ENCODE results near the gene TARM1. TPM values are rescaled to one million over a fixed set of nuclear protein-coding genes. Genes with fewer than 3 reads are reported as not detected.

Gene TARM1
- total RNA-seq, 3 donors from 2014 or later (not counting 1 experiment from before 2014, with no cell fraction given), result not detected

DNA sequence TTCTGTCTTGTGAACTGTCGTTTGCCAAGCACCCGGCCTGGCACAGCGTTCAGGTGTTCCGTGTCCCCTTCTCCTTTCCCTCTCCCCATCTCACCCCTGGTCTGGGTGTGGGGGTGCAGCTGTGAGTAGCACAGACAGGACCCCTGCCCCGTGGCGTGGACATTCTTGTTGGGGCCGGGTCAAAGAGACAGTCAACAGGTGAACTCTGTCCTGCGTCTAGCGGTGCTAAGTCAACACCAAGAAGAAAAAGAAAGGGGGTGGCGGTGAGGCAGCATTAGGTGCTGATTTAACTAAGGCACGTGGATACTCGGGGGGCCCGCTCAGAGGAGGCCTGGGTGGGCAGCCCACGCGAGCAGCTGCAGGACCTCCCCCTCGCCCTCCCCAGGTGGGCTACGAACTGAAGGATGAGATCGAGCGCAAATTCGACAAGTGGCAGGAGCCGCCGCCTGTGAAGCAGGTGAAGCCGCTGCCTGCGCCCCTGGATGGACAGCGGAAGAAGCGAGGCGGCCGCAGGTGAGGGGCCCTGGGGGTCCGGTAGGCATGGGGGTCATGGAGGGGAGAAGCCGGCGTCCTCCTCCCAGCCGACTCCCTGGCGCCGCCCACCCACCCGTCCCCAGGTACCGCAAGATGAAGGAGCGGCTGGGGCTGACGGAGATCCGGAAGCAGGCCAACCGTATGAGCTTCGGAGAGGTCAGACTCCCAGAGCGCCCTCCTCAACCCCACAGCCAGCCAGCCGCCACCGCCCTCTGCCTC lies 46.7 kb upstream of the TARM1 start:
- no peaks in the 10 kb centered on the region for H3K27me3 ChIP-seq (ENCODE audit: control insufficient read depth, insufficient read depth, low read length)
- intact Hi-C loops (cut with micrococcal nuclease), result no loop called here
- H3K36me3 Mint-ChIP-seq, result no peaks in the 10 kb centered on the region
- H3K27ac ChIP-seq (ENCODE audit: low read length), result no peak overlapping the region
- ATAC-seq (no peak), DNase-seq (no peak)
- no peaks in the 10 kb centered on the region for H3K4me1 Mint-ChIP-seq
- H3K36me3 ChIP-seq (ENCODE audit: control insufficient read depth, insufficient read depth, low read length), result peaks cover 66% of the 10 kb centered on the region
- H3K9me3 Mint-ChIP-seq, result no peaks in the 10 kb centered on the region
- H3K4me1 ChIP-seq (ENCODE audit: control insufficient read depth, insufficient read depth, low read length), result no peaks in the 10 kb centered on the region
- H3K27ac Mint-ChIP-seq, result no peak overlapping the region
- no peaks in the 10 kb centered on the region for H3K27me3 Mint-ChIP-seq (ENCODE audit: low read depth in 2 of 2)
- TF ChIP-seq, protein P1, sequence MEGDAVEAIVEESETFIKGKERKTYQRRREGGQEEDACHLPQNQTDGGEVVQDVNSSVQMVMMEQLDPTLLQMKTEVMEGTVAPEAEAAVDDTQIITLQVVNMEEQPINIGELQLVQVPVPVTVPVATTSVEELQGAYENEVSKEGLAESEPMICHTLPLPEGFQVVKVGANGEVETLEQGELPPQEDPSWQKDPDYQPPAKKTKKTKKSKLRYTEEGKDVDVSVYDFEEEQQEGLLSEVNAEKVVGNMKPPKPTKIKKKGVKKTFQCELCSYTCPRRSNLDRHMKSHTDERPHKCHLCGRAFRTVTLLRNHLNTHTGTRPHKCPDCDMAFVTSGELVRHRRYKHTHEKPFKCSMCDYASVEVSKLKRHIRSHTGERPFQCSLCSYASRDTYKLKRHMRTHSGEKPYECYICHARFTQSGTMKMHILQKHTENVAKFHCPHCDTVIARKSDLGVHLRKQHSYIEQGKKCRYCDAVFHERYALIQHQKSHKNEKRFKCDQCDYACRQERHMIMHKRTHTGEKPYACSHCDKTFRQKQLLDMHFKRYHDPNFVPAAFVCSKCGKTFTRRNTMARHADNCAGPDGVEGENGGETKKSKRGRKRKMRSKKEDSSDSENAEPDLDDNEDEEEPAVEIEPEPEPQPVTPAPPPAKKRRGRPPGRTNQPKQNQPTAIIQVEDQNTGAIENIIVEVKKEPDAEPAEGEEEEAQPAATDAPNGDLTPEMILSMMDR (IDR thresholded peaks at IDR 0.05), result no peak
- no peak overlapping the region for H3K4me3 Mint-ChIP-seq
- 97% methylated on average over 43 of the region's 44 CpGs for WGBS (ENCODE audit: insufficient coverage)
- no peaks in the 10 kb centered on the region for H3K9me3 ChIP-seq (ENCODE audit: control insufficient read depth, insufficient read depth, low read length)
- H3K4me3 ChIP-seq (ENCODE audit: low read length), result no peak overlapping the region

DNA sequence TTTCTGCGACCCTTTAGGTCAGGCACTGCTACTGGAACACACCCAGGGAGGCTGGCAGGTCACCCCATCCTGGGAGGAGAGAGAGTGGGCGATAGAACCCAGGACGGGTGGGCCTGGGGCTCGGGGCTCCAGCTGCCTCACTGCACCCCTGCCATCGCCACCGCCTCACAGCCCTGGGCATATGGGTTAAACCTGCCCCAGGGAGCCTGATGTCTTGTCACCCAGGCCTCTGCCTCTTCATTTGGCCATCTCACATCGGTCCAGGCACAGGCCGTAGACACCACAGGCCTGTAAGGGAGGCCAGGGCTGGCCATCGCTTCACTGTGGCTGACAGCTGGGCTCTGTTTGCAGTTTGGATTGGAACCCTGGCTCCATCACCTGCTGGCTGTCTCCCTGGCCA lies 44.5 kb upstream of the TARM1 start:
- peaks cover 73% of the 10 kb centered on the region for H3K36me3 ChIP-seq (ENCODE audit: control insufficient read depth, insufficient read depth, low read length)
- no peak overlapping the region for H3K27ac ChIP-seq (ENCODE audit: low read length)
- no peak overlapping the region for H3K4me3 ChIP-seq (ENCODE audit: low read length)
- 87% methylated on average over 9 of the region's 9 CpGs for WGBS (ENCODE audit: insufficient coverage)
- TF ChIP-seq, protein P1 (IDR thresholded peaks at IDR 0.05), result no peak
- Mint-ChIP-seq H3K4me1 (no peaks in the 10 kb centered on the region), H3K27ac (no peak overlapping the region), H3K27me3 (ENCODE audit: low read depth in 2 of 2) (no peaks in the 10 kb centered on the region), H3K9me3 (no peaks in the 10 kb centered on the region), H3K36me3 (no peaks in the 10 kb centered on the region), H3K4me3 (no peak overlapping the region)
- no peaks in the 10 kb centered on the region for H3K27me3 ChIP-seq (ENCODE audit: control insufficient read depth, insufficient read depth, low read length)
- DNase-seq, result no peak
- ATAC-seq, result no peak
- no peaks in the 10 kb centered on the region for H3K4me1 ChIP-seq (ENCODE audit: control insufficient read depth, insufficient read depth, low read length)
- intact Hi-C loops (cut with micrococcal nuclease), result no loop called here
- H3K9me3 ChIP-seq (ENCODE audit: control insufficient read depth, insufficient read depth, low read length), result no peaks in the 10 kb centered on the region

DNA sequence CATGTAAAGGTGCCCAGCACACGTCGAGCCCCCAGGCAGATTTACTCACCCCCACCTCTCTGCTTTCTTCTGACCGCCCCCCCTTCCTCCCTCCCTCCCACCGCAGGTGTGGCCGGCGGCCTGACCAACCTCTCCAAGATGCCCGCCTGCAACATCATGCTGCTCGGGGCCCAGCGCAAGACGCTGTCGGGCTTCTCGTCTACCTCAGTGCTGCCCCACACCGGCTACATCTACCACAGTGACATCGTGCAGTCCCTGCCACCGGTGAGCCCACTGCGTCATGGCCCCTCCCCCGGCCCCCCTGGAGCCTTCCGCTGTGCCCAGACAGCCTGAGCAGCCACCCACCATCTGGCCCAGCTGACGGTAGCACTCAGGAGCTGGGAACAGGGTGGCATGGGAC lies 43.2 kb upstream of the TARM1 start:
- no peaks in the 10 kb centered on the region for H3K36me3 Mint-ChIP-seq
- DNase-seq (no peak), ATAC-seq (no peak)
- intact Hi-C loops (cut with micrococcal nuclease), result no loop called here
- Histone ChIP-seq H3K27me3 (ENCODE audit: control insufficient read depth, insufficient read depth, low read length) (no peaks in the 10 kb centered on the region), H3K27ac (ENCODE audit: low read length) (no peak overlapping the region), H3K4me3 (ENCODE audit: low read length) (no peak overlapping the region), H3K9me3 (ENCODE audit: control insufficient read depth, insufficient read depth, low read length) (no peaks in the 10 kb centered on the region), H3K4me1 (ENCODE audit: control insufficient read depth, insufficient read depth, low read length) (no peaks in the 10 kb centered on the region), H3K36me3 (ENCODE audit: control insufficient read depth, insufficient read depth, low read length) (peaks cover 83% of the 10 kb centered on the region)
- H3K9me3 Mint-ChIP-seq, result no peaks in the 10 kb centered on the region
- H3K4me3 Mint-ChIP-seq, result no peak overlapping the region
- H3K4me1 Mint-ChIP-seq, result no peaks in the 10 kb centered on the region
- WGBS (ENCODE audit: insufficient coverage), result 95% methylated on average over 19 of the region's 19 CpGs
- TF ChIP-seq, protein P1 (IDR thresholded peaks at IDR 0.05), result no peak
- H3K27me3 Mint-ChIP-seq (ENCODE audit: low read depth in 2 of 2), result no peaks in the 10 kb centered on the region
- H3K27ac Mint-ChIP-seq, result no peak overlapping the region

DNA sequence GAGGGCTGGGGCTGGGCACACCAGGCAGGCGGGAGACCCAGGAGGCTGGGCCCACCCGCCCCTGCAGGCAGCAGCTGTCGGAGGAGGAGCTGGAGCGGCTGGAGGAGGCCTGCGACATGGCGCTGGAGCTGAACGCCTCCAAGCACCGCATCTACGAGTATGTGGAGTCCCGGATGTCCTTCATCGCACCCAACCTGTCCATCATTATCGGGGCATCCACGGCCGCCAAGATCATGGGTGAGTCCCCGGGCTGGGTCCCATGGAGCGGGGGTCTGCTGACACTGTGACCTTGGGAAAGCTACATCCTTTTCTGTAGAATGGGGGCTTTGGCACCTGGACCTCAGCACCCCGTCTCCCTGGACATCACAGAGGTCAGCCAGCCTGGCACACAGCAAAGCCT lies 42.5 kb upstream of the TARM1 start:
- intact Hi-C loops (cut with micrococcal nuclease), result no loop called here
- Mint-ChIP-seq H3K4me3 (no peak overlapping the region), H3K4me1 (no peaks in the 10 kb centered on the region), H3K36me3 (no peaks in the 10 kb centered on the region), H3K27ac (no peak overlapping the region), H3K9me3 (no peaks in the 10 kb centered on the region), H3K27me3 (ENCODE audit: low read depth in 2 of 2) (no peaks in the 10 kb centered on the region)
- TF ChIP-seq, protein P1 (IDR thresholded peaks at IDR 0.05), result no peak
- H3K27ac ChIP-seq (ENCODE audit: low read length), result no peak overlapping the region
- no peak for ATAC-seq
- H3K4me3 ChIP-seq (ENCODE audit: low read length), result no peak overlapping the region
- no peaks in the 10 kb centered on the region for H3K4me1 ChIP-seq (ENCODE audit: control insufficient read depth, insufficient read depth, low read length)
- WGBS (ENCODE audit: insufficient coverage), result 98% methylated on average over 17 of the region's 17 CpGs
- H3K9me3 ChIP-seq (ENCODE audit: control insufficient read depth, insufficient read depth, low read length), result no peaks in the 10 kb centered on the region
- H3K27me3 ChIP-seq (ENCODE audit: control insufficient read depth, insufficient read depth, low read length), result no peaks in the 10 kb centered on the region
- peaks cover 80% of the 10 kb centered on the region for H3K36me3 ChIP-seq (ENCODE audit: control insufficient read depth, insufficient read depth, low read length)
- no peak for DNase-seq

Data from natural killer cell (primary cell).